Nucleus accumbens (tissue), 56 donors: ENCODE results near the gene BACH2.
"Not testable (repeated sequence)": the region's sequence is repeated elsewhere in the genome, so short reads cannot be mapped to it uniquely, and the experiment has no call there.

Source experiments
- DNase-seq, 56 donors: peaks; one replicate each; lab custom pipeline; 2025; lab: John Stamatoyannopoulos, UW

BACH2 gene

DNA sequence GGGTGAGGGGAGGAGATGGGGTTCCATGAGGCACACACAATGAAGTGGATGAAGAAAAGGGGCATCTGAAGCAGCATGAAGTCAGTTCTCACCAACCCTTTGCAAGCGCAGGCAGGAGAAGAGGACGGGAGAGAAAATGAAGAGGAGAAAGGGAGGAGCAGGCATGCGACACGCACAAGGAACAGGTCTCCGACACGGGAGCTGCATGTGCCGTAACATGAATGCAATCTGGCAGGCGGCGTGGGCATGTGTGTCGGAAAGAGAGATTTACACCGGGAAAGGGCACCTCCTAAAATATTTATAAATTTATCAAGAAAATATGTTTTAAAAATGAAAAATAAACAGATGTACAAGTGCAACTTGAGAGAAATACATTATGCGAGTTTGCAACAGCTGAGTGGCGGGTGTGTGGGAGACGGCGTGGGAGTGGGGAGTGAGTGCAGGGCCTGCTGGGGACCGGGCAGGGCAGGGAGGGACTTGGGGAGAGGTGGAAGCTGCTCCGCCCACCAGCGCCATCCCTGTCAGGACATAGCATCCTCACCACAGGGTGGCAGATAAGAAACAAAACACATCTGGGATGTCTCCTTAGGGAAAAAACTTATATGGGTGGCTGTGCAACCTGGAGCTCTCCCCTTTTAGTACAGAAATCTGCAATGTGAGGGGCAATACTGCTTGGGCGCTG, 361.8 kb downstream of the BACH2 start:
- no peak for DNase-seq

DNA sequence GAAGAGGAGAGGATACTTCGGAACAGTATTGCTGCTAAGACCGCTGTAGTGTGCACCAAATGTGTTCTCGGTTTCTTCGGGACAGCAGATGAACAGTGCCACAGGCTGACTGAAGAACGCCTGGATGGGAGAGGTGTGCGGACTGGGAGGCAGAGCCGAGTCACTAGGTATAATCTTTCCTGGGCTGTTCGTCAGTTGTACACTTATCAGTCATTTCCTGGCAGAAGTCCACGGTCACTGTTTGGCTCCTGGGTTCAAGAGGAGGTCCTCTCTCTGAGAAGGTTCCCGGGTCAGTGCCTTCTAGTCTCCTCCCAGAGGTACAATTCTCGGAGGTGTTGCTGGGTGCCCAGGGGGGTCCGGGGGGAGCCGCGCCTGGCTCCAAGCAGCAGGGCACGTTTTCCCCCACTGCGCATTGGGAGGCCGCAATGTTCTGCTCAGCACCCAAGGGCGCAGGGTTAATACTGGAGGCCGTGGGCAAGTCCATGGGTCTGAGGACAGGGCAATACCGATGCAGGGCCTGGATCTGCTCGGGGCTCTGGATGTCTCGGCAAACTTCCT, 364.3 kb downstream of the BACH2 start:
- no peak for DNase-seq

DNA sequence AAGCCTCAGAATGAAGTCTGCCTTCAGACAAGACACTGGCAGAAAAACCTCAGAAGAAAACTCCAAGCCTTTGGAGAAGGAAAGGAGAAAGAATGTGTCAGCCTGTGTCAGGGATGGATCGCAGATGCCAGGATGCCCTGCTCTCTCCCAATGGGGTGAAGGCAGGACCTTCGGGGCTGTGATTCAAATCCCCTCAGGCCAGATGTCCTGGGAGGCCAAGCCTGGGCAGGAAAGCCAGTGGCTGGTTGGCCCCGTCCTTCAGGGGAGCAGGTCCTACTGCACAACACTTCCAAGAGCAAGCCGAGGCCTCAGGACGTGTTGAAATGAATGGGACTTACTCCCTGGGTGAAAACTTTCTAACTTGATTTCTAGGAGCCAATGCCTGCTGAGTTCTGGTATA, 365.9 kb downstream of the BACH2 start:
- no peak for DNase-seq

DNA sequence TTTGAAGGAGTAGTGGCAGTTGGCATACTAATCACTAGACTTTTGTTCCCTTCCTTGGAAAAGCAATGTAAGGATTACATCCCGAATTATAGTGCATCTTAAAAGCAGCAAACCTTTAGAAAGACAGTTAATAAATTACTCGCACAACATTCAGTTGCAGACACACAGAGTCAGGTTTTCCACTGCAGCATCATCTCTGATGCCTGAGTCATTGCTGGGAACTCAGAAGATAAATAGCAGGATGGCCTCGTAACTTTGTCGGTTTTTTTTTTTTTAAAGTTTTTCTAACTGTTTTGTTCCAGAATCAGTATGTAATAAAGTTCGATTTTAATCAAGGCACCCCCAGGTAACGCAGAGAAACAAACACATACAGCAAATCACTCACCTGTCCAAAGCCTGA, 368.0 kb downstream of the BACH2 start:
- DNase-seq, result no peak

DNA sequence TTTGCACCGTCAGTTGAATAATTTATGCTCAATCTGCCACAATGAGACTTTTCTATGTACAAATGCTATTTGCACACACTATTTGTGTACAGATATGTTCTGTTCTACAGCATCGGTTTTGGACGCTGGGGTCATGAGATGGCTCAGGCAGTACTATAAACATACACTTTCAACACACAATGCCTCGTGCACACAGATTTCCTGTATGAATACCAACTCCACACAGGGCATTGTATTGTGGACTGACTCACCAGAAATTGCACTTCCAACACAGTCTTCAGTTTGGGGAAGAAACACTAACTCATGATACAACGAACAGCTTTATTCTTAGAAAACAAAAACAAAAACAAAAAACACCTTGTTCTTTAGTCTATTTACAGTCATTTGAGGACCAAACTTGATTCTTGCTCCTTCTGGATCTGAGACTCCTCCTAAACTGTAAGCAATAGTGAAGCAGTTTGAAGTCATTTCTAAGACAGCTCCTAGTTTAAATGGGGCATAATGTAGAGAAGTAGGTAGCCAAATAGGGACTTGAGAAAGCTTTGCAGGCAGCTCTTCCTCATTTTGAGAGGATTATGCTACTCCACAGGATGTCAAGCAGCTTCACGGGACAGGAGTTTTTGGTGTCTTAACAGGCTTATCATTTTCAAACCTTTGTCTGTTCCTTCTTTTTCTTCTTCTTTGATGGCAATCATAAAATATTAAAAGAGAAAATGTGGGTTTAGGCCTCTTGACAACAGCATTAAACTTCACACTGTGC, 368.7 kb downstream of the BACH2 start:
- DNase-seq, result peak in 1 of 56 donors; percentile 22

DNA sequence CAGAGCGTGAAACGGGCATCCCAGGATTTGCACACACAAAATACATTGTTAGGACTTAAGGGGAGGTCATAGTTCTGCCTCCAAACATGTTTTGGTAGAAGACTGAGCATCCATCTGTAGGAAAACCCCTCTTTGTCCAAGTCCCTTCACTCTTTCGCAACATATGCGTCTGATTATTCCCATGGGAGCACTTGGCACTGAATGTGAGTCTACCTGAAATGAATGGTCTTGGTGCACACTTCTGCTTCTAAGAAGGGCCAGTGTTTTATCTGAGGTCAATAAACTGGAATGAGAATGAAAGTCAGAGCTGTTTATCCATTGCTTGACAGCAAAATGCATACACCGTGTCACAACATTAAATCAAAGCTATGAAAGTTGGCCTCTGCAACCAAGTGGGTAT, 369.4 kb downstream of the BACH2 start:
- DNase-seq, result no peak

DNA sequence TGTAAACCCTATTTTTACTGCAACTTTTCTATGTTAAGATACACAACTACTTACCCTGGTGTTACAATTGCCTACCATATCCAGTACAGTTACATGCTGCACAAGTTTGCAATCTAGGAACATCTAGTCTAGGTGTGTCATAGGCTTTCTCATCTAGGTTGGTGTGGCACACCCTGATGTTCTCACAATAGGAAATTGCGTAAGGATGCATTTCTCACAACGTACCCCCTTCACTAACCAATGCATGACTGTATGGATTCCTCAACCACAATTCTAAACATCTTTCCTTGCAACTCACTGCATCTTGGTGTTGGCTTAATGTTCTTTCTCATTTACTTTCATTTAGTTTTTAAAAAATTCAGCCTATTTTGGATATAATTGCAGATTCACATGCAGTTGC, 370.8 kb downstream of the BACH2 start:
- no peak for DNase-seq

DNA sequence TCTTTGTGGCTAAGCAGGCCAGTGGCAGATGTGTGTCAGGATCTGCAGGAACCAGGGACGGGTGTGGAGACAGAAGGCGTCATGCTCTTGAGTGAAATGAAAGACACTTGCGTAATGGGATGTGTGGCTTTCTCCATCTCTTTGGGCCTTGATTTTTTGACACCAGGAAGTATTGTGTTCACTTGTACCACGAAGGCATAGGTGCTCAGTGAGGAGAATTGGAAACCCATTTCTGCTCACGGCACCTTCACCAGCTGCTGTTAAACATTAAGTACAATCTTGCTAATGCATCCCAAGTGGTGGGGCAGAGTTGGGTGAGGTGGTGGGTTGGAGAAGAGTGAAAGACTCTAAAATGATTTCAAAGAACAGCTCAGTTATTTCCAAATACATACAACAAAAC, 372.4 kb downstream of the BACH2 start:
- no peak for DNase-seq

DNA sequence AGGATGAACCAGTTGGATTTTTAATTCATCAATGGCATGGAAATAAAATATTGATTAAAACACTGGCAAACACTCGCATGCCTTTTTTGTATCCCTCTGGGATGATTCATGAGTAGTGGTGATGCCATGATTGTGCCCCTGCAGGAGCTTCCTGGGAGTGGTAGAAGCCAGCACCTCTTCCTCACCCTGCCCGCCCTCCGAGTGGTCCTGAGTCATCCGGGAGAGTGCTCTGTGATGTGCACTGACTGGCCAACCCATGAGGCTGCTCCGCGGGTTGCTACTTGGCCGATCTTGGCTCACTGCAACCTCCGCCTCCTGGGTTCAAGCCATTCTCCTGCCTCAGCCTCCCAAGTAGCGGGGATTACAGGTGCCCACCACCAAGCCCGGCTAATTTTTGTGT, 375.0 kb downstream of the BACH2 start:
- no peak for DNase-seq

DNA sequence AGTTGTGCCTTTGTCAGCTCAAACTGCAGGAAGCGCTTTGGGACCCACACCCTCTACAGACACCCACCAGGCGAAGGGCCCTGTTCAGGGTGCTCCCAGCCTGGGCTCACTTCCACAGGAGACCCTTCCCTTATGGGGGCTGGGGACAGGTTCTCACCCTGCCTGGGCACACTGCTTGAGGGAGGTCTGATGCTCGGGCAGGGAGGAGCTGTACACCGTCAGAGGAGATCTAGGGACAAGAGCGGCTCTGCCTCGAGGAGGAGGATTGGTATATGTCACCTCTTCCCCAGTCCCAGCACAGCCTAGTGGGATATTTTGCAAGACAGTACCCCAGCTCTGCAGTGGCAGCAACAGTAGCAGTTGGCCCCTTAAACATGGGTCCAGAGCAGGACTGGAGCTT, 375.4 kb downstream of the BACH2 start:
- no peak for DNase-seq

DNA sequence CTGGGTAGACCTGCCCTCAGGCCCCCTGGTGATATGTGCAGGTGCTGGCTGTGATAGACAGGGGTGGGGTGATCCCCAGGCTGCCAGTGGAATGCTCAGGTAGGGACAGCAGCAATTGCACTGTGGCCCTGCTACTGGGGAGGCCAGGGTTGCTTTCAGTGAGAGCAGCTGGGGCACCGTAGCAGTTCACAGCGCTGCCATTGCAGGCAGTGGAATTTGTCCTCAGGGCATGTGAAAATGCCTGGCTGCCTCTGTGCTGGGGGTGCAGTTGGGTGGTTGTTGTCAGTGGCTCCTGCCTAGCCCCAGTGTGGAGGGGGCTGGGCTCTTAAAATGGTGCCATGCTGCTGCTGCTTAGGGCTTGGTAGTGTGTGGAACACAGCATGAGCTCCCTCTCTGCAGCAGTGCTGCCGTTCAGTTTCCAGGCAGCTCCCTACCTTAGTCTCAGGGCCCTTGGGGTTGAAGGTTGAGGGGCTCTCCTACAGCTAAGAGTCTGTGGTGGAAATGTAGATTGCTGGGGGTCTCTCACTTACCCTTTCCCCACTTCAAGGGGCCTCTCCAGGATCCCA, 378.8 kb downstream of the BACH2 start:
- no peak for DNase-seq

DNA sequence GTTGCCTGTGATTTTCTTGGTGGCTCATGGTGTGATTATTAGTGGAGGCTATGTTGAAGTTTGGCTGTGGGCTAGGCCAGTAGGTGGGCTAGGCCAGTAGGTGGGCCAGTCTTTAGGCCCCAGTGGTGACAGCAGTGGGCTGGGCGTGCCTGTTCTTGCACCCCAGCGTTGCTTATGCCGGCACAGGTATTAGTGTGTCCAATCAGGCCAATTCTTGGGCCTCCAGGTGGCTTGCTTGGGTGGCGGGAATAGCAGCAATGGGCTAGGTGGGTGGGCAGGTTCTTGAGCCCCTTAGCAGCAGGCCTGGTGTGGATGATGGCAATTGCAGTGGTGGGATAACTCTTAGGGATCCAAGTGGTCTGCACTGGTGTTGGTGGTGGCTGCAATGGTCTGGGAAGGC, 379.4 kb downstream of the BACH2 start:
- DNase-seq, result no peak

DNA sequence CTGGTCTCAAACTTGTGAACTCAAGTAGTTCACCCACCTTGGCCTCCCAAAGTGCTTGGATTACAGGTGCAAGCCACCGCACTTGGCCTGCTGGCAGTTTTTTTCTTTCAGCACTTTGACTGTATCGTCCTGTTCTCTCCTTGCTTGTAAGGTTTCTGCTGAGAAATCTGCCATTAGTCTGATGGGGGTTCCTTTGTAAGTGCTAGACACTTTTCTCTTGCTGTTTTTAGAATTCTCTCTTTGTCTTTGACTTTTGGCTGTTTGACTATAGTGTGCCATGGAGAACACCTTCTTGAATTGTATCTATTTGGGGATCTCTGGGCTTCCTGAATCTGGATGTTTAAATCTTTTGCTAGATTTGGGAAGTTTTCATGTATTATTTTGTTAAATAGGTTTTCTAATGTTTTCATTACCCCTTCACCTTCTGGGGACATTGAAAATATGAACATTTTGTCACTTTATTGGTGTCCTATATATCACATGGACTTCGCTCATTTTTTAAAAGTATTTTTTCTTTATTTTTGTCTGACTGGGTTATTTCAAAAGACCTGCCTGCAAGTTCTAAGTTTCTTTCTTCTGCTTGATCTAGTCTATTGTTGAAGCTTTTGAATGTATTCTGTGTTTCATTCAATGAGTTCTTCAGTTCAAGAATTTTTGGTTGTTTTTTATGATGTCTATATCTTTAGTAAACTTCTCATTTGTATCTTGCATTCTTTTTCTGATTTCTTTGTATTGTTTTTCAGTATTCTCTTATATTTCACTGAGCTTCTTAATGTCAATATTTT, 380.3 kb downstream of the BACH2 start:
- no peak for DNase-seq

DNA sequence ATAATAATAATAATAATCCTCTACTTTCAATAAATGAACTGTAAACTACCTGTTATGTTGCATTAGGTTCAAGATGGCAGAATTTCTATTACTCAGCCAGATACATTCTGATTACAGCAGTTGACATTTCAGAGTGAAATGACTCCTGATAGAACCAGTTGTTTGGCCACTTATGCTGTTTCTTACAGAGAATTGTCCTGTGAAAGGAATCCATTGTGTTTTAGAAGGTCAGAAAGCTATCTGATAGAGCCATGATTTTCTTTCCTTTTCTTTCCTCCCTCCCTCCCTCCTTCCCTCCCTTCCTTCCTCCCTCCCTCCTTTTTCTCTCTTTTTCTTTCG, 385.8 kb downstream of the BACH2 start:
- DNase-seq, result no peak

DNA sequence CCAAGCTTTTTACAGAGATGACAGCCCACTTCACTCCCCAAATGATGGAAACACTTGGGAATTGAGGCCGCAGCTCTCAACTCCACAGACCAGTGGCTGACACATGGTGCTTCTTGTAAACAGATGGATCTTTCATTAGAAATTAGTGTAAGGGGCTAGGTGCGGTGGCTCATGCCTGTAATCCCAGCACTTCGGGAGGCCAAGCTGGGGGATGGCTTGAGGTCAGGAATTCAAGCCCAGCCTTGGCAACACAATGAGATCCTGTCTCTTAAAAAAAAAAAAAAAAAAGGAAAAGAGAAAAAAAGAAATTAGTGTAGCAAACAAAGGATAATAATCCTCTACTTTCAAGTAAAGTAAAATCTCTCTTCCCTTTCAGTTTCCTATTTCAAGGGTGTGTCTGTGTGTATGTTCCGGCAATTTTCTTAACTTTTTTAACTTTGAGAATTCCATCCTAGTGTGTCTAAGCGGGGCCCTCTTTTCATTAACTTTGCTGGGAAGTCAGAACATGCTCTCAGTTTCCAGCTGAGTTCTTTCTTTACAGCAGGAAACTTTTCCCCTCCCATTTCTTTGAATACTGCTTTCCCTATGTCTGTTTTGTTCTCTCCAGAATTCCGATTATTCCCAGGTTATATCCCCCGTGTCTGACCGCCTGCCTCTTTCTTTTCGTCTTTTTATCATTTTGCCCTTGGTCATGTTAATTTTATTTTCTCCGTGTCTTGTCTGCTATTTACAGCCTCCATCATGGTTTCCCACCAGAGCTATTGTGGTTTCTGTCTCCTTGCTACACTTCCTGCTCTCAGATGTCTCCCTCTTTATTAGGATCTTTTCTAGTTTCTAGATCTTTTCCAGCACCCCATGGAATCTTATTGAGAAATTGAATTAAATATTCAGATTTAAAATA, 386.4 kb downstream of the BACH2 start:
- DNase-seq, result not testable (repeated sequence)

DNA sequence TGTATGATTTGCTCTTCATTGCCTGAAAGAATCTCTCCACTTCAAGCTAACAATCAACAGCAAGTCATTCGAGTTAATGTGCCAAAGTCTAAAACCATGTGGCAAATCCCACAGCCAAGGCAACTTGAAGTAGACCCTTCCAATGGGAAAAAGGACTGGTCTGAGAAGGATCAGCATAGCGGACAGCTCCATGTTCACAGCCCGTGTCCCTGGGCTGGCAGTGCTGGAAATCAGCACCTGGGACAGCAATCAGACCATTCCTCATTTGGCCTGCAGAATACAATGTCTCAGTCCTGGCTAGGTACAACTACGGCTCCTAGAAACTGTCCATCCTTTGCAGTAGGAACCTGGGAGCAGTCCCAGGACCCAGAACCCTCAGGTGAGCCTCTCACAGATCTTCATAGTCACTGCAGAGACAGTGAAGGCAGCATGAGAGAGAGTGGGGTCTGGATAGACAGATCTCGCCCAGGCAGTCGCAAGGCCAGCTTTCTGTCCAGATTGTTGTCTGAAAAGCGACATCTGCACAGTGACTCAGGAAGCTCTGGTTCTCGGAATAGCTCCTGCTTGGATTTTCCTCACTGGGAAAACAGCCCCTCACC, 401.3 kb downstream of the BACH2 start:
- DNase-seq, result no peak

DNA sequence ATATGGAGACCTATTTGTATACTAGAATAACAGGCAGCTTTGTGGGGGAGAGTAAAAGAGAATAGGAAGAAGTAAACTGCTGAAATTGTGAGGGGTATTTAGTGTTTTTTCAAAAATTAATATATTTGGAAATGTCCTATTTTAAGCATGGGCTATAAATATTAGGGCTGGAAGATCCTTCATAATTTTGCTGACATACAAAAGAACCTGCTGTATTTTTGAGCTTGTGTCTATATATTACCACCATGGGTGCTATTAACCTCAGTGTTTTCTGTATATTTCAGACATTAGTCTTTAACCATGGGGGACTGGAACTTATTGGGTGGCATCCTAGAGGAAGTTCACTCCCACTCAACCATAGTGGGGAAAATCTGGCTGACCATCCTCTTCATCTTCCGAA, 402.5 kb downstream of the BACH2 start, which contains the start of gene GJA10:
Gene GJA10, plus strand, starts transcription at position 301 of the 400 bp plus-strand sequence. Its CDS starts 0 bp downstream, at position 301.
- DNase-seq, result no peak

DNA sequence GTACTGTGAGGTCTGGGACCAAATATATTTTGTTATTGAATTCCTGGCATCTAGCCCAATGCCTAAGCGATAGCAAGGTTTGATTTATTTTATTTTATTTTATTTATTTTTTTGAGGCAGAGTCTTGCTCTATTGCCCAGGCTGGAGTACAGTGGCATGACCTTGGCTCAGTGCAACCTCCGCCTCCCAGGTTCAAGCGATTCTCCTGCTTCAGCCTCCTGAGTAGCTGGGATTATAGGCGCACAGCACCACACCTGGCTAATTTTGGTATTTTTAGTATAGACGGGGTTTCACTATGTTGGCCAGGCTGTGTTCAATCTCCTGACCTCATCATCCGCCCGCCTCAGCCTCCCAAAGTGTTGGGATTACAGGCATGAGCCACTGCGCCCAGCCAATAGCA, 404.1 kb downstream of the BACH2 start:
- DNase-seq, result not testable (repeated sequence)

DNA sequence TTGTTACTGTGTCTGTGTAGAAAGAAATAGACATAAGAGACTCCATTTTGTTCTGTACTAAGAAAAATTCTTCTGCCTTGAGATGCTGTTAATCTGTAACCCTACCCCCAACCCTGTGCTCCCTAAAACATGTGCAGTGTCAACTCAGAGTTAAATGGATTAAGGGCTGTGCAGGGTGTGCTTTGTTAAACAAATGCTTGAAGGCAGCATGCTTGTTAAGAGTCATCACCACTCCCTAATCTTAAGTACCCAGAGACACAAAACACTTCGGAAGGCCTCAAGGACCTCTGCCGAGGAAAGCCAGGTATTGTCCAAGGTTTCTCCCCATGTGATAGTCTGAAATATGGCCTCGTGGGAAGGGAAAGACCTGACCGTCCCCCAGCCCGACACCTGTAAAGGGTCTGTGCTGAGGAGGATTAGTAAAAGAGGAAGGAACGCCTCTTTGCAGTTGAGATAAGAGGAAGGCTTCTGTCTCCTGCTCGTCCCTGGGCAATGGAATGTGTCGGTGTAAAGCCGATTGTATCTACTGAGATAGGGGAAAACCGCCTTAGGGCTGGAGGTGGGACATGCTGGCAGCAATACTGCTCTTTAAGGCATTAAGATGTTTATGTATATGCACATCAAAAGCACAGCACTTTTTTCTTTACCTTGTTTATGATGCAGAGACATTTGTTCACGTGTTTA, 405.7 kb downstream of the BACH2 start:
- not testable (repeated sequence) for DNase-seq
